Heart right ventricle (tissue), 16 donors: Measurements from ENCODE around the gene TBC1D14. TPM values are rescaled to one million over a fixed set of nuclear protein-coding genes. Genes with fewer than 3 reads are reported as not detected.
"Not testable (repeated sequence)": the region's sequence is repeated elsewhere in the genome, so short reads cannot be mapped to it uniquely, and the experiment has no call there.

Experiments used
- ATAC-seq, 8 donors: fragments of 200-7000 bp; cut with Tn5 transposase; one replicate each; pipeline ENCODE4 v1.9.1; 2020; ENCODE audit warnings: mild to moderate bottlenecking in 8 of 8, moderate library complexity in 8 of 8, moderate number of reproducible peaks in 1 of 8
- DNase-seq, 2 donors: peaks; one replicate each; pipeline ENCODE4 v3.0.0-alpha.2; 2020
- H3K27ac ChIP-seq, 10 donors: fragments of 200-600 bp; sonication (generic) in 2 of 10; one replicate each; pipeline versions ENCODE4 v1.5.0 to v1.8.0; 2020 to 2022; ENCODE audit warnings: mild to moderate bottlenecking in 3 of 10
- H3K27me3 ChIP-seq, 7 donors: fragments of 200-600 bp; one replicate each; pipeline ENCODE4 v1.8.0; 2021 to 2022; ENCODE audit warnings: mild to moderate bottlenecking in 2 of 7
- H3K36me3 ChIP-seq, 9 donors: fragments of 200-600 bp; sonication (generic) in 1 of 9; one replicate each; pipeline versions ENCODE4 v1.5.0 to v1.8.0; 2020 to 2022; ENCODE audit warnings: mild to moderate bottlenecking in 2 of 9
- H3K4me1 ChIP-seq, 9 donors: fragments of 200-600 bp; sonication (generic) in 1 of 9; one replicate each; pipeline versions ENCODE4 v1.5.0 to v1.8.0; 2020 to 2022; ENCODE audit warnings: mild to moderate bottlenecking in 4 of 9
- H3K4me3 ChIP-seq, 10 donors: fragments of 200-600 bp; sonication (generic) in 2 of 10; one replicate each; pipeline versions ENCODE4 v1.5.0 to v1.8.0; 2020 to 2022; ENCODE audit warnings: mild to moderate bottlenecking in 7 of 10, moderate library complexity in 2 of 10
- H3K9me3 ChIP-seq, 11 donors: fragments of 200-600 bp in 10 of 11; sonication (generic) in 2 of 11; one replicate each; pipeline versions ENCODE4 v1.5.0 to v1.8.0; 2013 to 2022; ENCODE audit warnings: mild to moderate bottlenecking in 2 of 11, control low read depth in 1 of 11, moderate library complexity in 1 of 11
- WGBS, 2 donors: extraction: QIAGEN DNeasy Blood & Tissue Kit; methylation state at CpG; one replicate each; pipeline ENCODE4 v1.1.7; 2013; ENCODE audit warnings: inconsistent platforms in 1 of 2; 5-methylcytosine and 5-hydroxymethylcytosine counted together
- intact Hi-C, 10 donors: fragments of 100-400 bp; cut with DNase I; formaldehyde crosslinking; loops; one replicate each; pipeline versions ENCODE4 v1.11.1 to v1.14.2; 2022
- polyA plus RNA-seq, 2 donors: library from polyadenylated mRNA; stranded (reverse); fragments of 200-250 nt; gene quantifications; one replicate each; pipeline ENCODE4 v1.2.3, GENCODE V29; 2013
- total RNA-seq, 10 donors: library from RNA; stranded (reverse); fragmentation: NEBNext Ultra II Directional in 3 of 10; extraction: Animal tissue kit (Norgen Biotek cat#: 25700) in 3 of 10; gene quantifications; one replicate each; pipeline versions ENCODE4 v1.2.1 to v1.2.4, GENCODE V29; 2021 to 2023
- TF ChIP-seq, protein P1 (sequence below), 9 donors: fragments of 200-600 bp; sonication (generic) in 2 of 9; IDR thresholded peaks; one replicate each; pipeline versions ENCODE4 v1.5.0 to v1.8.0; 2021 to 2022; ENCODE audit warnings: antibody characterized with exemption in 9 of 9, mild to moderate bottlenecking in 5 of 9, moderate library complexity in 1 of 9
- donor health status: Arrhythmogenic right ventricular cardiomyopathy.
- donor health status: ischemic (EF 13 %, LVEDD 7.1; RV severe dilation, severe dysfunction).
- donor health status: healthy with polysubstance abuse.
- donor health status: DM: no; HTN: yes; CAD: no.
- donor health status: DM: no; HTN: no; CAD: no.
- donor health status: ischemic (EF 25% LVEDD 6.9; RV normal size, moderate dysfunction).
- donor health status: ischemic (EF 25% LVEDD 5.7; RV mildly dilated, moderate dysfunction).
- donor health status: healthy.
- donor health status: DM: yes; HTN: yes; CAD: no.
- donor health status: Ischemic cardiomyopathy.
- donor health status: ischemic (EF 35%, LVEDD 5.7; RV mildly dilated, moderate dysfunction).
- donor health status: nonischemic (EF 11% LVEDD 7.7; RV severe dilation, severe dysfunction).
- donor health status: DM: yes; HTN: yes; CAD: no.
- donor health status: PGD.
- donor health status: ischemic (EF 29% LVEDD 5.4; RV normal size, mild dysfunction).
- donor health status: nonischemic (EF 23%, LVEDD 6.1; RV moderate dilation, normal function).

The TBC1D14 gene
- total and polyA plus RNA-seq, 12 donors = 10.5 to 43.7 (median 32.6) TPM

DNA sequence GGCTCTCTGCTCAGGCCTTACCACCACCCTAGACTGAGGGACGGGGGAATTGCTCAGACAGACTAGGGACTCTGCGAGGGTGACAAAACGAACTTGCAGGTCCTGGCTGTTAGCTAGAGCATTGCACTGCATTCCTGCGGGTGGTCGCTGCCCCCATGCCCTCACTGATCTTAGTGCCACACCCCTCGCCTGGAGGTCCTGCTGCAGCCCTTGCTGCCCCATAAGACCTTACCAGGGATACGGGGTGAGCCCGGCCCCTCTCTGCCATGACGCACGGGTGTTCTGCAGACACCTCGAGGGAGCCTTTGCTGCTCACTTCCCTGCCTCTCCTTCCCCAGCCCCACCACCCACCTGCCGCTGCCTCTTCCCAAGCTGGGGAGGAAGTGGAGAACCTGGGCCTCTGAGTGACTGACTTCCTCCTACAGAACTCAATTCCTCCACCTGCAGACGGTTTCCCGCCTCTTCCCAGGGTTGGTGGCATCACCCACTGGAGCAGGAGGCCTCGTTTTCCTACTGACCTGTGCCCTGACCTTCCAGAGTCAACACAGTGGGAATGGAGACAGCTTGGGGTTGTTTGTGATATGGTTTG, 19.8 kb upstream of the TBC1D14 start:
- Histone ChIP-seq H3K36me3 (no peaks in the 10 kb centered on the region), H3K9me3 (peaks cover 0 to 14% (median 0%) of the 10 kb centered on the region in 11 donors), H3K4me3 (no peak overlapping the region), H3K27ac (no peak overlapping the region), H3K4me1 (peaks cover 0 to 65% (median 46%) of the 10 kb centered on the region in 9 donors), H3K27me3 (no peaks in the 10 kb centered on the region)
- WGBS, 2 donors = 89 to 91% methylated on average over 15 of the region's 15 CpGs
- TF ChIP-seq, protein P1, sequence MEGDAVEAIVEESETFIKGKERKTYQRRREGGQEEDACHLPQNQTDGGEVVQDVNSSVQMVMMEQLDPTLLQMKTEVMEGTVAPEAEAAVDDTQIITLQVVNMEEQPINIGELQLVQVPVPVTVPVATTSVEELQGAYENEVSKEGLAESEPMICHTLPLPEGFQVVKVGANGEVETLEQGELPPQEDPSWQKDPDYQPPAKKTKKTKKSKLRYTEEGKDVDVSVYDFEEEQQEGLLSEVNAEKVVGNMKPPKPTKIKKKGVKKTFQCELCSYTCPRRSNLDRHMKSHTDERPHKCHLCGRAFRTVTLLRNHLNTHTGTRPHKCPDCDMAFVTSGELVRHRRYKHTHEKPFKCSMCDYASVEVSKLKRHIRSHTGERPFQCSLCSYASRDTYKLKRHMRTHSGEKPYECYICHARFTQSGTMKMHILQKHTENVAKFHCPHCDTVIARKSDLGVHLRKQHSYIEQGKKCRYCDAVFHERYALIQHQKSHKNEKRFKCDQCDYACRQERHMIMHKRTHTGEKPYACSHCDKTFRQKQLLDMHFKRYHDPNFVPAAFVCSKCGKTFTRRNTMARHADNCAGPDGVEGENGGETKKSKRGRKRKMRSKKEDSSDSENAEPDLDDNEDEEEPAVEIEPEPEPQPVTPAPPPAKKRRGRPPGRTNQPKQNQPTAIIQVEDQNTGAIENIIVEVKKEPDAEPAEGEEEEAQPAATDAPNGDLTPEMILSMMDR (IDR thresholded peaks at IDR 0.05) = no peak
- DNase-seq = no peak
- peak in 1 of 8 donors; percentile 41 for ATAC-seq
- intact Hi-C loops = no loop called here

DNA sequence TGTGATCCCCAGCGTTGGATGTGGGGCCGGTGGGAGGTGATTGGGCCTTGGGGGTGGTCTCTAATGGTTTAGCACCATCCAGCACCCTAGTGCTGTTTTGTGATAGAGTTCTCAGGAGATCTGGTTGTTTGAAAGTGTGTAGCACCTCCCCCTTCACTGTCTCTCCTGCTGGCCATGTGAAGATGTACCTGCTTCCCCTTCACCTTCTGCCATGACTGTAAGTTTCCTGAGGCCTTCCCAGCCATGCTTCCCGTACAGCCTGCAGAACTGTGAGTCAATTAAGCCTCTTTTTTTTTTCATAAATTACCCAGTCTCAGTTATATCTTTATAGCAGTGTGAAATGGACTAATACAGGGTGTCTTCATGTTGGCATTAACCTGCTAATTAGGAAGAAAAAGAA, 19.3 kb upstream of the TBC1D14 start:
- H3K9me3 ChIP-seq = peaks cover 0 to 14% (median 0%) of the 10 kb centered on the region in 11 donors
- H3K27ac ChIP-seq = no peak overlapping the region
- H3K36me3 ChIP-seq = no peaks in the 10 kb centered on the region
- H3K27me3 ChIP-seq = no peaks in the 10 kb centered on the region
- DNase-seq (no peak), ATAC-seq (no peak)
- H3K4me1 ChIP-seq = peaks cover 0 to 63% (median 43%) of the 10 kb centered on the region in 9 donors
- intact Hi-C loops = no loop called here
- TF ChIP-seq, protein P1 (IDR thresholded peaks at IDR 0.05) = no peak
- no peak overlapping the region for H3K4me3 ChIP-seq
- WGBS, 2 donors = 96 to 98% methylated on average over 3 of the region's 3 CpGs

DNA sequence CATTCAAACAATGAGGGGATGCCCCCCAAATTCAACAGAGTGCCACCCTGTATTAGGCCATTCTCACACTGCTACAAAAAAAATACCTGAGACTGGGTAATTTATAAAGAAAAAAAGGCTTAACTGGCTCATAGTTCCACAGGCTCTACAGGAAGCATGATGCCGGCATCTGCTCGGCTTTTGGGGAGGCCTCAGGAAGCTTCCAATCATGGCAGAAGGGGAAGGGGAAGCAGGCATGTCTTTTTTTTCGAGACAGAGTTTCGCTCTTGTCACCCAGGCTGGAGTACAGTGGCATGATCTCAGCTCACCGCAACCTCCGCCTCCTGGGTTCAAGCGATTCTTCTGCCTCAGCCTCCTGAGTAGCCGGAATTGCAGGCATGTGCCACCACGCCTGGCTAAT, 18.7 kb upstream of the TBC1D14 start:
- DNase-seq, H3K36me3 ChIP-seq, H3K4me3 ChIP-seq, intact Hi-C loops, H3K27me3 ChIP-seq, ATAC-seq: not testable (repeated sequence)
- Histone ChIP-seq H3K27ac (peak overlapping the region in 1 of 10 donors; percentile 69), H3K9me3 (peaks cover 0 to 14% (median 0%) of the 10 kb centered on the region in 11 donors), H3K4me1 (peaks cover 0 to 57% (median 37%) of the 10 kb centered on the region in 9 donors)
- WGBS, 2 donors = 93 to 96% methylated on average over 9 of the region's 9 CpGs

DNA sequence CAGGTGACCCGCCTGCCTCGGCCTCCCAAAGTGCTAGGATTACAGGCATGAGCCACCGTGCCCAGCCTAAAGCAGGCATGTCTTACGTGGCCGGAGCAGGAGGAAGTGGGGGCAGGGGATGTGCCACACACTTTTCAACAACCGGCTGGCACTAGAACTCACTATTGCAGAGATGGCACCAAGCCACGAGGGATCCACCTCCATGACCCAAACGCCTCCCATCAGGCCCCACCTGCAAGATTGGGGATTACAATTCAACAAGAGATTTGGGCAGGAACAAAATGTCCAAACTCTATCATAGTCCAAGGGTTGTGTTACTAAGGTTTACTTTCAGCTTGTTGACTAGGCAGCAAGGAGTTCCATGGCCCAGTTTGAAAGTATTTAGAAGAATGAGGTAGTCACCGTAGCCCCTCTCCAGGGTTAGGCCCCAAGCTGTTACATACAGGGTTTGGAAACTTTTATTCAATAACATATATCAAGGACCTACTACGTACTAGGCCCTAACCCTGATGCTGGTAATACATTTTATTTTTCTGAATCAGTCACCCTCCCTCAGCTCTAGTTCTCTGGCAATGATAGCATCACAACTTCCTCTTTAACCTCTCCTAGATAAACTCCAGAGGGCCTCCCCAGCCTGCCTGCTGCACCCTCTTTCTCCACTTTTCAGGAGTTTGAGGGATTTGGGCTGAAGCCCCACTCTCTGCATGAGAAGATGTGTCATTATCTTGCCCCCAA, 18.0 kb upstream of the TBC1D14 start:
- ATAC-seq (peak in 3 of 8 donors; percentile 6 to 27 (median 13)), DNase-seq (no peak)
- no peaks in the 10 kb centered on the region for H3K36me3 ChIP-seq
- TF ChIP-seq, protein P1 (IDR thresholded peaks at IDR 0.05) = no peak
- peak overlapping the region in 3 of 10 donors; percentile 7 to 15 (median 11) for H3K4me3 ChIP-seq
- H3K27me3 ChIP-seq = no peaks in the 10 kb centered on the region
- H3K27ac ChIP-seq = peak overlapping the region in 5 of 10 donors; percentile 4 to 69 (median 34)
- H3K9me3 ChIP-seq = peaks cover 0 to 14% (median 0%) of the 10 kb centered on the region in 11 donors
- intact Hi-C loops = no loop called here
- H3K4me1 ChIP-seq = peaks cover 0 to 51% (median 31%) of the 10 kb centered on the region in 9 donors
- WGBS, 2 donors = 87 to 90% methylated on average over 10 of the region's 10 CpGs
